BE2C (cell line): ENCODE data around the gene ZNF33A.
"Not testable (repeated sequence)": the region's sequence is repeated elsewhere in the genome, so short reads cannot be mapped to it uniquely, and the experiment has no call there.

Experiments
- DNase-seq: peaks from one replicate; pipeline ENCODE4 v3.0.0-alpha.2; 2020
- H3K27me3 ChIP-seq: fragments of 250-450 bp; sonication (Bioruptor Pico); 2 replicates; pipeline ENCODE4 v1.5.1; 2020; ENCODE audit warnings: mild to moderate bottlenecking
- H3K36me3 ChIP-seq: fragments of 250-450 bp; sonication (Bioruptor Pico); 2 replicates; pipeline ENCODE4 v1.5.1; 2020; ENCODE audit warnings: mild to moderate bottlenecking
- H3K4me1 ChIP-seq: fragments of 250-450 bp; sonication (Bioruptor Pico); 2 replicates; pipeline ENCODE4 v1.5.1; 2020
- H3K4me3 ChIP-seq: 2 replicates; pipeline ENCODE4 v1.5.1; 2011; ENCODE audit warnings: low read depth, low read length
- H3K9me3 ChIP-seq: fragments of 250-450 bp; sonication (Bioruptor Pico); 2 replicates; pipeline ENCODE4 v1.5.1; 2020
- TF ChIP-seq, protein P1 (sequence below): IDR thresholded peaks from 2 replicates; pipeline ENCODE4 v1.5.1; 2012; ENCODE audit warnings: mild to moderate bottlenecking, low read depth, low read length

Gene ZNF33A

DNA sequence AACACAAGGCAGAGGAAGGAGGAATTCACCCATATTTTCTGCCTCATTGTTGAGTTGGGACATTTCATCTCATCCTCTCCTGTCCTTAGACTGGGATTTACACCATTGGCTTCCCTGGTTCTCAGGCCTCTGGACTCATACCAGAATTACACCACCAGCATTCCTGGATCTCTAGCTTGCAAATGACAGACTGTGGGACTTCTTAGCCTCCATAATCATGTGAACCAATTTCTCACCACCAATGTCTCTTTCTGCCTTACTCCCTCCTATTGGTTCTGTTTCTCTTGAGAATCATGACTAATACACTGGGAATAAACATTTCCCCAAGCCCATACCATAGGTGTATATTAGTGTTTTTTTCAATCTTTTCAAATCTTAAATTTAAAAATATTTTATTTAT is 2.9 kb upstream of the ZNF33A start:
- TF ChIP-seq, protein P1, sequence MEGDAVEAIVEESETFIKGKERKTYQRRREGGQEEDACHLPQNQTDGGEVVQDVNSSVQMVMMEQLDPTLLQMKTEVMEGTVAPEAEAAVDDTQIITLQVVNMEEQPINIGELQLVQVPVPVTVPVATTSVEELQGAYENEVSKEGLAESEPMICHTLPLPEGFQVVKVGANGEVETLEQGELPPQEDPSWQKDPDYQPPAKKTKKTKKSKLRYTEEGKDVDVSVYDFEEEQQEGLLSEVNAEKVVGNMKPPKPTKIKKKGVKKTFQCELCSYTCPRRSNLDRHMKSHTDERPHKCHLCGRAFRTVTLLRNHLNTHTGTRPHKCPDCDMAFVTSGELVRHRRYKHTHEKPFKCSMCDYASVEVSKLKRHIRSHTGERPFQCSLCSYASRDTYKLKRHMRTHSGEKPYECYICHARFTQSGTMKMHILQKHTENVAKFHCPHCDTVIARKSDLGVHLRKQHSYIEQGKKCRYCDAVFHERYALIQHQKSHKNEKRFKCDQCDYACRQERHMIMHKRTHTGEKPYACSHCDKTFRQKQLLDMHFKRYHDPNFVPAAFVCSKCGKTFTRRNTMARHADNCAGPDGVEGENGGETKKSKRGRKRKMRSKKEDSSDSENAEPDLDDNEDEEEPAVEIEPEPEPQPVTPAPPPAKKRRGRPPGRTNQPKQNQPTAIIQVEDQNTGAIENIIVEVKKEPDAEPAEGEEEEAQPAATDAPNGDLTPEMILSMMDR, result no peak
- no peak for DNase-seq
- Histone ChIP-seq H3K4me3 (no peak overlapping the region), H3K9me3 (no peaks in the 10 kb centered on the region), H3K36me3 (no peaks in the 10 kb centered on the region), H3K4me1 (no peaks in the 10 kb centered on the region), H3K27me3 (no peaks in the 10 kb centered on the region)

DNA sequence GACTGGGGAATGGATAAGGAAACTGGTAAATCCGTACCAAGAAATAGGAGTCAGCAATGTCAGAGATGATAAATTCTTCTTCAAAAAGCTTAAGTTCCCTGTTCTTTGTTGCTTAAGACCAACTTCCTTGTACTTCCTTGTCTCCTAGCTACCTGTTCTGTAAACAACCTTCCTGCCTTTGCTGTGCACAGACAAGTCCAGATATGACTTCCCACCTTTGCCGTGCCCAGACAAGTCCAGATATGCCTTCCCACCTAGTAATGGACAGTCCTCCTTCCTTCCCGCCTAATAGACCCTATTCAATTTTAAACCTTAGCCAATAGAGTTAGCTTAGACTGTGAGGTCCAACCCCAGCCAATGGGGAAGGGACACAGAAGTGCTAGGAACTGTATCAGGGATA is 2.5 kb upstream of the ZNF33A start:
- no peak for DNase-seq
- Histone ChIP-seq H3K27me3 (no peaks in the 10 kb centered on the region), H3K4me1 (no peaks in the 10 kb centered on the region), H3K4me3 (no peak overlapping the region), H3K36me3 (no peaks in the 10 kb centered on the region), H3K9me3 (no peaks in the 10 kb centered on the region)
- TF ChIP-seq, protein P1, result no peak

DNA sequence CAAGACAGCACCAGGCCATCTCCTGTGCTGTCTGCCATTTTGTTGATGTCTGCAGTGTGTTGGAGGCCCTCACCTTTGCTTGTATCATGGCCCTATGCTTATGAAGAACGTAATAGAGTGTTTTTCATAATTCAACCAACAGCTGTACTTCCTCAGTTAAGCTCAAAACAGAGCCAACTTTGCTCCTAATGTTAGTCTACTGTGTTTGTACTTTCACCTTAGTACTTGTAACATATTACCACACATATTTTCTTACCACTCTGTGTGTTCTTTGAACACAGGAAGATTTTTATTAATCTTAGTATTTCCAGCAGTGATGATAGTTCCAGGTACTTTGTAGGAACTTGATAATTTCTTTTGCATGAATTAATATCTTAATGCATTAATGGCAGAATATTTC is 5.9 kb downstream of the ZNF33A start:
- TF ChIP-seq, protein P1, result no peak
- DNase-seq, result no peak

DNA sequence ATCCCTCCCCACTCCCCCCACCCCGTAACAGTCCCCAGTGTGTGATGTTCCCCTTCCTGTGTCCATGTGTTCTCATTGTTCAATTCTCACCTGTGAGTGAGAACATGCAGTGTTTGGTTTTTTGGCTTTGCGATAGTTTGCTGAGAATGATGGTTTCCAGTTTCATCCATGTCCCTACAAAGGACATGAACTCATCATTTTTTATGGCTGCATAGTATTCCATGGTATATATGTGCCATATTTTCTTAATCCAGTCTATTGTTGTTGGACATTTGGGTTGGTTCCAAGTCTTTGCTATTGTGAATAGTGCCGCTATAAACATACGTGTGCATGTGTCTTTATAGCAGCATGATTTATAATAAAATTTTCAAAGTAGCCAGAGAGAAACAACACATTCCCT is 8.6 kb downstream of the ZNF33A start:
- H3K36me3 ChIP-seq, H3K4me3 ChIP-seq, H3K27me3 ChIP-seq, H3K9me3 ChIP-seq, H3K4me1 ChIP-seq, DNase-seq: not testable (repeated sequence)

More for the DNA sequence above, 5.9 kb downstream of the ZNF33A start:
- Histone ChIP-seq H3K4me3 (no peak overlapping the region), H3K27me3 (no peaks in the 10 kb centered on the region), H3K4me1 (no peaks in the 10 kb centered on the region), H3K9me3 (no peaks in the 10 kb centered on the region), H3K36me3 (peaks cover 9% of the 10 kb centered on the region)

DNA sequence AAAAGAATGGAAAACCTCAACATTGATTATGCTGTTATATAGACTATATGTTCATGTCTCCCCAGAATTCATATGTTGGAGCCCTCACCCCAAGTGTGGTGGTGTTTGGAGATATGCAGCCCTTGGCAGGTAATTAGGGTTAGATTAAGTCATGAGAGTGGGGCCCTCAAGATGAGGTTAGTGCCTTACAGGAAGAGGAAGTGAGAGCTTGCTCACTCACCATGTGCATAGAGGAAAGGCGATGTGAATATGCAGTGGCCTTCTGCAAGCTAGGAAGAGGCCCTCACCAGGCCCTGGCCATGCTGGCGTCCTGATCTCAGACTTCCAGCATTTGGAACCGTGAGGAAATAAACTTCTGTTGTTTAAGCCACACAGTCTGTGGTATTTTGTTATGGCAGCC is 14.8 kb downstream of the ZNF33A start:
- Histone ChIP-seq H3K27me3 (no peaks in the 10 kb centered on the region), H3K4me1 (no peaks in the 10 kb centered on the region), H3K4me3 (no peak overlapping the region), H3K9me3 (no peaks in the 10 kb centered on the region), H3K36me3 (no peaks in the 10 kb centered on the region)
- TF ChIP-seq, protein P1, result no peak
- DNase-seq, result no peak

DNA sequence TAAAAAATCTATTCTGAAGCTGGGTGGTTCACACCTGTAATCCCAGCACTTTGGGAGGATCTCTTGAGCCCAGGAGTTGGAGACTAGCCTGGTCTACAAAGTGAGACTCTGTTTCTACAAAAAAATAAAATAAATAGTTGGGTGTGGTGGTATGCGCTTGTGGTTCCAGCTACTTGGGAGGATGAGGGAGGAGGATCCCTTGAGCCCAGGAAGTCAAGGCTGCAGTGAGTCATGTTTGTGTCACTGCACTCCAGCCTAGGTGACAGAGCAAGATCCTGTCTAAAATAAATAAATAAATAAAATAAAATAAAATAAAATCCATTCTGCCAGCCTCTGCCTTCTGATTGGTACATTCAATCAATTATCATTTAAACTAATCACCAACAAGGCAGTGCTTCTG is 17.5 kb downstream of the ZNF33A start:
- H3K36me3 ChIP-seq, result no peaks in the 10 kb centered on the region
- DNase-seq, result no peak
- TF ChIP-seq, protein P1, result no peak
- no peaks in the 10 kb centered on the region for H3K27me3 ChIP-seq
- H3K4me1 ChIP-seq, result no peaks in the 10 kb centered on the region
- H3K9me3 ChIP-seq, result no peaks in the 10 kb centered on the region
- H3K4me3 ChIP-seq, result no peak overlapping the region

DNA sequence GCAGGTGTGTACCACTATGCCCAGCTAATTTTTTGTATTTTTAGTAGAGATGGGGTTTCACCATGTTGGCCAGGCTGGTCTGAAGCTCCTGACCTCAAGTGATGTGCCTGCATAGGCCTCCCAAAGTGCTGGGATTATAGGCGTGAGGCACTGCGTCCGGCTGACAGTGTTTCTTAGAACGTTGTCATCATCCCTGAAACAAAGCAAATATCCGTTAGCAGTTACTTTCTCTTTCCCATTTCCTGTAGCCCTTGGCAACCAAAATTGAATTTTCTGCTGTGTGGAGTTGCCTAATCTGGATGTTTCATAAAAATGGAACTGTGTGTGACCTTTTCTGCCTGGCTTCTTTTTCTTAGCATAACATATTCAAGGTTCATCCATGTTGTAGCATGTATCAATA is 22.4 kb downstream of the ZNF33A start:
- no peaks in the 10 kb centered on the region for H3K4me1 ChIP-seq
- no peaks in the 10 kb centered on the region for H3K27me3 ChIP-seq
- no peaks in the 10 kb centered on the region for H3K36me3 ChIP-seq
- no peak for DNase-seq
- TF ChIP-seq, protein P1, result no peak
- H3K9me3 ChIP-seq, result no peaks in the 10 kb centered on the region
- no peak overlapping the region for H3K4me3 ChIP-seq
